ENCODE results near the gene NOX1.

NOX1 gene

DNA sequence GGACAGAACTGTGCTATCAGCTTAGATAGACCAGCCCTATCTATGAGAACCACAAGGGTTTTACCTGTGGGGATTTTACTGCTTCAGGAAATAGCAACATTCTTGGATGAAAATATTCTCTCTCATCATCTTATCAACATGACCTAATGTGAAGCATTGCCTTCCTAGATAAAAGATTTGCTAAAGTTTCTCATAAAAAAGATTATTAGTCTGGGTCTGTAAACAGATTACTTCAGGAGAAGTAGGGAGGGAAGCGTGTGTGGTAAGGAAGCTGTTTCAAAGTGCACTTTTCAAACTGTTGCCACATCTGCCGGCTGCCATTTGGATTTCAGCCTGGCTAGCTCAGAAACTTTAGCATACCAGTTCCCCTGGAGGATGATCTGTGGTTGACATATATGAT, at the start of gene NOX1:
Gene NOX1 (minus strand): TSS at position 35 of the 400 bp plus-strand sequence. CDS start 220 bp downstream, outside the sequence.
- TF ChIP-seq Cebpa-rat (IDR thresholded peaks at IDR 0.05) = no peak
- Histone ChIP-seq H3K4me1 (no peaks in the 10 kb centered on the region), H3K27me3 (no peaks in the 10 kb centered on the region), H3K9ac (no peak within 1 kb of the TSS), H3K27ac (no peak within 1 kb of the TSS), H3K4me2 (no peak within 1 kb of the TSS), H3K36me3 (no peaks in the 10 kb centered on the region), H3K4me3 (no peak within 1 kb of the TSS), H4K20me1 (no peaks in the 10 kb centered on the region), H3K9me3 (no peaks in the 10 kb centered on the region)

DNA sequence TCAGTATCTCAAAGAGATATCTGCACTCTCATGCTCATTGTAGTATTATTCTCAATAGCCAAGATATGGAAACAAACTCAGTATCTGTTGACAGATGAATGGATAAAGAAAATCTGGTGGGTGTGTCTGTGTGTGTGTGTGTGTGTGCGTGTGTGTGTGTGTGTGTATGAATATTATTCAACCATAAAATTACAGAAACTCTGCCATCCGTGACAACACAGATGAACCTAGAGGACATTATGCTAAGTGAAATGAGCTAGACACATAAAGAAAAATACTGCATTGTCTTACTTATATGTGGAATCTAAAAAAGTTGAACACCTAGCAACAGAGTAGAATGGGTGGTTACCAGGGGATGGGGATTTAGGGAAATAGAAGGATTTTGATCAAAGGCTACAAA, 41.4 kb upstream of the NOX1 start:
- no peak overlapping the region for H3K4me2 ChIP-seq
- H3K27ac ChIP-seq = no peak overlapping the region

DNA sequence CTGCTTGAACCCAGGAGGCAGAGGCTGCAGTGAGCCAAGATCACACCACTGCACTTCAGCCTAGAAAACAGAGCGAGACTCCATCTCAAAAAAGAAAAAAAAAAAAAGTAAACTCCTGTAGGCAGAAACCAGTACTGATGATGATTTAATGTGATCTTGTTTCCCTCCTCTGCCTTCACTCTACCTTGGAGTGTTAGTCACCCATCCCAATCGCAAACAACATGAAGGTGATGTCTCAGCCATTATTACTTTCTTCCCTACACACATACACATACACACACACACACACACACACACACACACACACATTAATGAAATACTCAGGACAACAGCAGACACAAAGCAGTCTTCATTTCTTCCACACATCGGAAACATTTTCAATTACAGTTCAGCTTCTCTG, 39.0 kb upstream of the NOX1 start:
- Histone ChIP-seq H3K9me3 (no peaks in the 10 kb centered on the region), H3K27ac (no peak overlapping the region), H3K27me3 (no peaks in the 10 kb centered on the region), H4K20me1 (no peaks in the 10 kb centered on the region), H3K4me3 (no peak overlapping the region), H3K36me3 (no peaks in the 10 kb centered on the region), H3K9ac (no peak overlapping the region), H3K4me1 (no peaks in the 10 kb centered on the region), H3K4me2 (no peak overlapping the region)
- no peak for TF ChIP-seq Cebpa-rat (IDR thresholded peaks at IDR 0.05)

More for the DNA sequence above, 41.4 kb upstream of the NOX1 start:
- H4K20me1 ChIP-seq = no peaks in the 10 kb centered on the region
- no peaks in the 10 kb centered on the region for H3K36me3 ChIP-seq
- H3K4me3 ChIP-seq = no peak overlapping the region
- H3K4me1 ChIP-seq = no peaks in the 10 kb centered on the region
- TF ChIP-seq Cebpa-rat (IDR thresholded peaks at IDR 0.05) = no peak
- no peaks in the 10 kb centered on the region for H3K27me3 ChIP-seq
- no peak overlapping the region for H3K9ac ChIP-seq
- no peaks in the 10 kb centered on the region for H3K9me3 ChIP-seq

DNA sequence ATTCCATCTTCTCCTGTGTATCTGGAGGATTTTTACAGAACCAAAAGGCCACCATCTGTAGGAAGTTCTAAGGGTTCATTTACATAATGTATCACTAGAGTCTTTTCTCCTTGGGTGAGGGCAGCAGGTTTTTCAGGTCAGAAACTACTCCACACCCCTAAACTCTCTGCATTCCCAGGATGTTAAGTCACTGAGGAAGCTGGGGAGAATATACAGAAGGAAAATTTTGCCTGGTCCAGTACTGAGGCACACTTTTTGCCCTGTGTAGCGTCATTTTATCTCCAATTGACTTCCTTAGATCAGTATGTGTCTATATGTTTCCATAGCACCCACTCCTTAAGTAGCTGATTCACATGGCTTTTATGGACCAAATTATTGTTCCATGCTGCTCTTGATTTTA, 37.6 kb upstream of the NOX1 start:
- H3K9ac ChIP-seq = no peak overlapping the region
- H4K20me1 ChIP-seq = no peaks in the 10 kb centered on the region
- H3K27ac ChIP-seq = no peak overlapping the region
- no peak overlapping the region for H3K4me2 ChIP-seq
- no peaks in the 10 kb centered on the region for H3K27me3 ChIP-seq
- H3K4me1 ChIP-seq = no peaks in the 10 kb centered on the region
- no peaks in the 10 kb centered on the region for H3K36me3 ChIP-seq
- no peak overlapping the region for H3K4me3 ChIP-seq
- no peaks in the 10 kb centered on the region for H3K9me3 ChIP-seq
- TF ChIP-seq Cebpa-rat (IDR thresholded peaks at IDR 0.05) = no peak

DNA sequence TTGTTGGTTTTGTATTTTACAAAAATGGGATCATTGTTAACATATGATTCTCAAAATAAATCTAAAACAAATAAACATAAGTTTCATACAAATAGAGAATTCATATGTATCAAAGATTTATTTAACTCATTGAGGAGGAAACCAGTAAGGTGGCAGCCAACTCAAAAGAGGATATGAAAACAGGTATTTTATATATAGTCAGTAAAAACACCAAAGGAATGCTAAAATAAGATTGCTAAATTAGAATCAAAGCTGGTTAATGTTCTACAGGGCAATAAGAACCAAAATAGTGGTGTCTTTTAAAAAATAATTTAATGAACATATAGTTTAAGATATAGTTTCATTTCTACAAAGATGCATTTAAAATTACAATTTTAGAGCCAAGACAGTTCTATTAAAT, 31.5 kb upstream of the NOX1 start:
- Histone ChIP-seq H3K36me3 (no peaks in the 10 kb centered on the region), H3K9me3 (no peaks in the 10 kb centered on the region), H4K20me1 (no peaks in the 10 kb centered on the region), H3K27ac (no peak overlapping the region), H3K4me2 (no peak overlapping the region), H3K4me3 (no peak overlapping the region), H3K4me1 (no peaks in the 10 kb centered on the region), H3K27me3 (no peaks in the 10 kb centered on the region), H3K9ac (no peak overlapping the region)
- TF ChIP-seq Cebpa-rat (IDR thresholded peaks at IDR 0.05) = no peak

DNA sequence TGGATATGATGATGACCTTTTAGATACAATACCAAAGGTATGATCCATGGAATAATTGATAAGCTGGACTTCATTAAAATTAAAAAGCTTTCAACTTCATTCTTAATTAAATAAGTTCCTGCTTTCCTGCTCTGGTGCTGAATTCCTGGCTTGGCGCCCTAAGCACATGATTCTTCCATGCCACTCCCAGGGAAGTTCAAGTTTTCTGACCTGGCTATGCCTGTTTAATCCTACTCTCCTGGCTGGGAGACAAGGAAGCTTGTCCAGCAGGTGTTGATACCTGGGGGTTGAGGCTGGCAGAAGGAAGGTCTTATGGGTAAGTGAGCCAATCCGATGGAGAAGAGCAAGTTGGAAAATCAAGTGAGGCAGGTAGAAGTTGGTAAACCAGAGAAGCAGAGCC, 30.3 kb upstream of the NOX1 start:
- Histone ChIP-seq H3K4me1 (no peaks in the 10 kb centered on the region), H3K9me3 (no peaks in the 10 kb centered on the region), H3K4me2 (no peak overlapping the region), H3K4me3 (no peak overlapping the region), H3K27me3 (no peaks in the 10 kb centered on the region), H4K20me1 (no peaks in the 10 kb centered on the region), H3K9ac (no peak overlapping the region), H3K27ac (no peak overlapping the region), H3K36me3 (no peaks in the 10 kb centered on the region)
- no peak for TF ChIP-seq Cebpa-rat (IDR thresholded peaks at IDR 0.05)

DNA sequence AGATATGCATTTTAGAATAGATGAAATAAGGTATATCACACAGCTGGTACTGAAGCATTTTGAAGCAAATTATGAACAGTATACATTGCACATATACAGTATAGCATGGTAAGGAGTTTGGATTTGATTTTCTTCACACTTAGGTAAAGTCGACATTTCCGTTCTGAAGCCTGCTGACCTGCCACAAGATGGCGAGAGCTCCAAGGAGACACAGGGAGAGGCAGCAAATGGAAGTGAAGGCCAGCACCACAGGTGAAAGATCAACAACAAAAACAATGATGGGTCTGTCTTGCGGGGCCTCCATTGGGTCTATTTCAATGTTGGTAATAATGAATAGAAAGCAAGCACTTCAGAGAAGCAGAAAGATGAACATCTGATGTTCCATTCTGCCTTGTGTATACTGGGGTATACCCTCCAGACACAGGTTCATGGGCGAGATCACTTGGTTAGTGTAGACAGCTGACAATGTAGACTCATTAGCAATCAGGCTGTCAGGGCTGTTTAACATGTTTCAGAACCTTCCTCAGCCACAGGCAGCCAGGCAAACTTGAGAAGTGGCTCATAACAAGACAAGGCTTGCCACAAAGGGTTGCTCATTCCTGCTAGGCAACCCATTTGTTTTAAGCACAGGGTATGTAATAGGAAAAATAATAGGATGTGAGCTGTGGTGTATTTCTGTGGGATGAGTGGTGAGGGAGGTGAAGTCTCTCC, 21.4 kb upstream of the NOX1 start:
- no peak overlapping the region for H3K4me3 ChIP-seq
- H3K27ac ChIP-seq = no peak overlapping the region
- H3K27me3 ChIP-seq = no peaks in the 10 kb centered on the region
- no peaks in the 10 kb centered on the region for H4K20me1 ChIP-seq
- no peaks in the 10 kb centered on the region for H3K36me3 ChIP-seq
- no peak for TF ChIP-seq Cebpa-rat (IDR thresholded peaks at IDR 0.05)
- no peak overlapping the region for H3K9ac ChIP-seq
- H3K4me2 ChIP-seq = no peak overlapping the region
- no peaks in the 10 kb centered on the region for H3K9me3 ChIP-seq
- H3K4me1 ChIP-seq = no peaks in the 10 kb centered on the region

DNA sequence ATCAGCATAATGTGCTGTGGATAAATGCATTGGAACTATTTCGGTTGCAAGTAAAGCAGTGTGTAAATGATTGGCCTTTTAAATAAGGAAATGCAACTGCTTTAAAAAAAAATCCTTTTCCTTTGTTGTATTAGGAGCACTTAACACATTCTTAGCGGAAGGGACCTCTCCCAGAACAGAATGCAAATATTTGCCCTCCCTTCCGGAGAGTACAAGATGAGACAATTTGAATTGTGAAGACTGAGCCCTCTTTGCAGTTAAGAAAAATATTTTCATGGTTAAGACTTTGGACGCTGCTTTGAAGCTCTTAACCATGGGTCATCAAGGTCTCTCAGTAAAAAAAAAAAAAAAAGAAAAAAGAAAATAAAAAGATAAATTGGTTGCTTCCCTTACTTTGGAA, 9.5 kb upstream of the NOX1 start:
- H3K27me3 ChIP-seq = no peaks in the 10 kb centered on the region
- H3K4me1 ChIP-seq = peaks cover 10% of the 10 kb centered on the region
- H3K27ac ChIP-seq = no peak overlapping the region
- H4K20me1 ChIP-seq = no peaks in the 10 kb centered on the region
- no peaks in the 10 kb centered on the region for H3K36me3 ChIP-seq
- TF ChIP-seq Cebpa-rat (IDR thresholded peaks at IDR 0.05) = no peak
- no peak overlapping the region for H3K4me2 ChIP-seq
- H3K9me3 ChIP-seq = no peaks in the 10 kb centered on the region
- no peak overlapping the region for H3K4me3 ChIP-seq
- no peak overlapping the region for H3K9ac ChIP-seq

DNA sequence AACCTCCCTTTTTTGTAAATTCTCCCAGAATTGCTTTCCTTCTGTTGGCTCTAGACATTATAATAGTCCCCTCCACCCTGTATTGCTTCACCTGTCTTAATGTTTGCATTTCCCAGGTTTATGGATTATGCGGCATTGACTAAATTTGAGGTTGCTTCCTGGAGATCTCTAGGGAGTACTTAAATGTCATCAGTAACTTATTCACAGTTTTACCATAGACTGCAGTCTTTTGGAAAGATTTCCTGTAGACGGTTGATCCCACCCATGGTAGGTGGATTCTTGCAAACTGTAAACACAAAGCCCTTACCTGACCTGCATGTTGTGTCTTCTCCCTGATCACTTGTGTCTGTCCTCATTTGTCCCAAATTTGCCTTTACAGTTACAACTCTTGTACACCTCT, 6.2 kb upstream of the NOX1 start:
- no peak overlapping the region for H3K4me3 ChIP-seq
- H3K4me2 ChIP-seq = no peak overlapping the region
- H3K4me1 ChIP-seq = peaks cover 10% of the 10 kb centered on the region
- H3K9ac ChIP-seq = no peak overlapping the region
- H4K20me1 ChIP-seq = no peaks in the 10 kb centered on the region
- H3K27ac ChIP-seq = no peak overlapping the region
- H3K36me3 ChIP-seq = no peaks in the 10 kb centered on the region
- no peak for TF ChIP-seq Cebpa-rat (IDR thresholded peaks at IDR 0.05)
- no peaks in the 10 kb centered on the region for H3K27me3 ChIP-seq
- H3K9me3 ChIP-seq = no peaks in the 10 kb centered on the region

DNA sequence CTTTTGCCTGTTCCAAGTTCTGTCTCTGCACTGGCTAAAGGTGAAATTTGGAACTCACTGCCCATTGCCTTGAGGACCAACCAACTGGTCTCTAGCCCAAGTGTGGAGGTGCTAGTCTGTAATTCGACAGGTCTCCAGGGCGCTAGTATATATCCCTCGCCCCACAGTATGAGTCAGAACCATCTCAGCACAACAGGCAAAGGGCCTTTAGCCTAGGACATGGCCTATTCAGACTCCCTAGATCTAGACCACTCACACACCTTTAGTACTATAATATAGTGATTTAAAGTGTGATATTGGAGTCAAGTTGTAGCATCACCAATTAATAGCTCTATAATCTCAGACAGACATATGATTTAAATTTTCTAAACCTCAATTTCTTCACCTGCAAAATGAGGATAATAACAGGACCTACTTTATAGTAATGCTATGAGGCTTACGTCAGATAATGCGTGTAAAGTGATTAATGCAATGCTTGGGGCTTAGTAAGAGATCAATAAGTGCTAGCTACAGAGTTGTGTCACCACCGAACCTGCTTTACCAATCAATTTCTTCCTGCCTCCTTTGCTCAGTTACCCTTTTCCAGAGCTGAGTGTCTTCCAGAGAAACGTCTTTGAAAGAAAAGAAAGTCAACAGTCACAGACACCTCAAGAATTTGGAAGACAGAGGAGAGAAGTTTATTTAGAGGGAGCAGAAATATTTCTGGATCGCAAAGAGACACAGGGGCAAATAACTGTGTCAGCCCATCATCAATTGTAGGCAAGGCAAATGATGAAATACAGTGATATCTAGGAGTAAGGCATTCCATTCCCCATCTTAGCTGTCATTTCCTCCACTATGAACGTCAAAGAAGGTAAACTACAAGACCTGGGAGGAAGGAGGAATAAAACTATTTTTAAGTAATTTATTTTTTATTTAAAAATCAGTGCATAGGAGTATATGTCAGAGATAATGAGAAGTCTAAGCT, 2.3 kb downstream of the NOX1 start:
- H4K20me1 ChIP-seq = no peaks in the 10 kb centered on the region
- no peaks in the 10 kb centered on the region for H3K9me3 ChIP-seq
- H3K27ac ChIP-seq = no peak overlapping the region
- H3K4me1 ChIP-seq = no peaks in the 10 kb centered on the region
- TF ChIP-seq Cebpa-rat (IDR thresholded peaks at IDR 0.05) = no peak
- no peak overlapping the region for H3K4me3 ChIP-seq
- H3K4me2 ChIP-seq = no peak overlapping the region
- no peak overlapping the region for H3K9ac ChIP-seq
- H3K36me3 ChIP-seq = no peaks in the 10 kb centered on the region
- H3K27me3 ChIP-seq = no peaks in the 10 kb centered on the region
